Effector memory CD8-positive, alpha-beta T cell (primary cell): ENCODE results near the gene CELF6.

ENCODE experiments used
- ATAC-seq: fragments of 150-1000 bp; cut with Tn5 transposase; replicated peaks from 2 replicates; pipeline ENCODE4 v1.10.0; 2021; ENCODE audit warnings: mild to moderate bottlenecking, moderate library complexity
- DNase-seq, 3 experiments: peaks; one replicate each; pipeline ENCODE4 v3.0.0; 2021
- H3K27ac Mint-ChIP-seq, 2 donors: one replicate each; pipeline ENCODE4 v1.8.0; 2022; ENCODE audit warnings: mild to moderate bottlenecking in 2 of 2, mixed read lengths in 2 of 2, moderate library complexity in 2 of 2
- H3K27me3 Mint-ChIP-seq, 2 donors: one replicate each; pipeline ENCODE4 v1.8.0; 2022; ENCODE audit warnings: mixed read lengths in 2 of 2
- H3K36me3 Mint-ChIP-seq: one replicate; pipeline ENCODE4 v1.8.0; 2022; ENCODE audit warnings: mild to moderate bottlenecking, moderate library complexity, mixed read lengths; ENCODE audit not compliant: insufficient read depth
- H3K4me1 Mint-ChIP-seq, 2 donors: one replicate each; pipeline ENCODE4 v1.8.0; 2022; ENCODE audit warnings: low read depth in 2 of 2, mixed read lengths in 2 of 2
- H3K4me3 Mint-ChIP-seq, 2 donors: one replicate each; pipeline ENCODE4 v1.8.0; 2022; ENCODE audit warnings: mild to moderate bottlenecking in 2 of 2, mixed read lengths in 2 of 2, moderate library complexity in 2 of 2
- H3K9me3 Mint-ChIP-seq, 2 donors: one replicate each; pipeline ENCODE4 v1.8.0; 2022; ENCODE audit warnings: mixed read lengths in 2 of 2

The CELF6 gene

GRCh38 chr15:72237853-72238224, 82.1 kb downstream of the CELF6 start:
- peak overlapping the region in 1 of 2 donors; percentile 8 for H3K4me3 Mint-ChIP-seq
- peak overlapping the region; percentile 85 to 86 for H3K27ac Mint-ChIP-seq
- H3K36me3 Mint-ChIP-seq: peaks cover 24% of the 10 kb centered on the region
- DNase-seq (no peak), ATAC-seq (no peak)
- H3K27me3 Mint-ChIP-seq: no peaks in the 10 kb centered on the region
- peaks cover 9 to 12% of the 10 kb centered on the region in 2 donors for H3K4me1 Mint-ChIP-seq
- H3K9me3 Mint-ChIP-seq: no peaks in the 10 kb centered on the region

- H3K4me3 Mint-ChIP-seq: peak overlapping the region in 1 of 2 donors; percentile 27
- H3K36me3 Mint-ChIP-seq: peaks cover 21% of the 10 kb centered on the region
- peaks cover 15 to 16% of the 10 kb centered on the region in 2 donors for H3K4me1 Mint-ChIP-seq
Observed at GRCh38 chr15:72237029-72237852, 82.7 kb downstream of the CELF6 start.

GRCh38 chr15:72236381-72237003, 83.5 kb downstream of the CELF6 start:
- Mint-ChIP-seq H3K27me3 (no peaks in the 10 kb centered on the region), H3K36me3 (peaks cover 17% of the 10 kb centered on the region), H3K4me3 (no peak overlapping the region), H3K27ac (peak overlapping the region; percentile 85 to 86), H3K9me3 (no peaks in the 10 kb centered on the region), H3K4me1 (peaks cover 21 to 24% of the 10 kb centered on the region in 2 donors)
- ATAC-seq (no peak), DNase-seq (no peak)

More at GRCh38 chr15:72237029-72237852, 82.7 kb downstream of the CELF6 start:
- ATAC-seq: peak; percentile 62
- no peaks in the 10 kb centered on the region for H3K27me3 Mint-ChIP-seq
- H3K27ac Mint-ChIP-seq: peak overlapping the region; percentile 85 to 86
- H3K9me3 Mint-ChIP-seq: no peaks in the 10 kb centered on the region
- DNase-seq: peak in 2 of 3 experiments; percentile 6 to 8

GRCh38 chr15:72235298-72235697, 84.7 kb downstream of the CELF6 start:
- Mint-ChIP-seq H3K27ac (no peak overlapping the region), H3K4me3 (no peak overlapping the region)

More at GRCh38 chr15:72235298-72235697, 84.7 kb downstream of the CELF6 start:
- Mint-ChIP-seq H3K27me3 (no peaks in the 10 kb centered on the region), H3K9me3 (no peaks in the 10 kb centered on the region), H3K36me3 (peaks cover 18% of the 10 kb centered on the region), H3K4me1 (peaks cover 26 to 29% of the 10 kb centered on the region in 2 donors)
- ATAC-seq: no peak
- DNase-seq: no peak
